GM12878 (cell line): ENCODE data around the gene IGSF23.

Experiments used
- KLF5 ChIP-seq: fragments of 450-650 bp; IDR thresholded peaks from 2 replicates; pipeline ENCODE4 v1.6.1; 2014; ENCODE audit warnings: mild to moderate bottlenecking; ENCODE audit not compliant: partially characterized antibody
- TF ChIP-seq, protein P1 (sequence below): IDR thresholded peaks from 2 replicates; pipeline ENCODE4 v1.6.1; 2012; ENCODE audit warnings: low read length, inconsistent platforms

DNA sequence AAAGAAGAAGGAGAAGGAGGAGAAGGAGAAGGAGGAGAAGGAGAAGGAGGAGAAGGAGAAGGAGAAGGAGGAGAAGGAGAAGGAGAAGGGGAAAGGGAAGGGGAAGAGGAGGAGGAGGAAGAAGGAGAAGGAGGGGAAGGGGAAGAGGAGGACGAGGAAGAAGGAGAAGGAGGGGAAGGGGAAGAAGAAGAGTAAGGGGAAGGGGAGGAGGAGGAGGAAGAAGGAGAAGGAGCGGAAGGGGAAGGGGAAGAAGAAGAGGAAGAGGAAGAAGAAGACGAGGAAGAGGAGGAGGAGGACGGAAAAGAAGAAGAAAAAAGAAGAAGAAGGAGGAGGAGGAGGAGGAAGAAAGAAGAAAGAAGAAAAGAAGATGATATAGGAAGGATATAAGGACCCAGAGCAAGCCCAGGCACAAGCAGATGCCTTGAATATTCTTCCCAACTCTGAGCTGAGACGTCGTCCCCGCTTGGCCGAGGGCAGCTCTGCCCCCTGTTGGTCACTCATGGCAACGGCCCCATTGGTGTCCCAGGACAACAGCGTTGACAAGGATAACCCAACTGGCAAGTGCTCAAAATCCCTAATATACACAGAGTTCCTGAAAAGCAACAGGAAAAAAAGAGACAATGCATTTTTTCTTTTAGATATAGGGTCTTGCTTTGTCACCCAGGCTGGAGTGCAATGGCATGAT lies 30.6 kb upstream of the IGSF23 start:
- no peak for TF ChIP-seq KLF5
- TF ChIP-seq, protein P1, sequence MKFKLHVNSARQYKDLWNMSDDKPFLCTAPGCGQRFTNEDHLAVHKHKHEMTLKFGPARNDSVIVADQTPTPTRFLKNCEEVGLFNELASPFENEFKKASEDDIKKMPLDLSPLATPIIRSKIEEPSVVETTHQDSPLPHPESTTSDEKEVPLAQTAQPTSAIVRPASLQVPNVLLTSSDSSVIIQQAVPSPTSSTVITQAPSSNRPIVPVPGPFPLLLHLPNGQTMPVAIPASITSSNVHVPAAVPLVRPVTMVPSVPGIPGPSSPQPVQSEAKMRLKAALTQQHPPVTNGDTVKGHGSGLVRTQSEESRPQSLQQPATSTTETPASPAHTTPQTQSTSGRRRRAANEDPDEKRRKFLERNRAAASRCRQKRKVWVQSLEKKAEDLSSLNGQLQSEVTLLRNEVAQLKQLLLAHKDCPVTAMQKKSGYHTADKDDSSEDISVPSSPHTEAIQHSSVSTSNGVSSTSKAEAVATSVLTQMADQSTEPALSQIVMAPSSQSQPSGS: no peak
